CD4-positive, alpha-beta T cell treated with Interleukin-6 for 4 hours (primary cell): Measurements from ENCODE around the gene CRMP1.
"Not testable (repeated sequence)": the region's sequence is repeated elsewhere in the genome, so short reads cannot be mapped to it uniquely, and the experiment has no call there.

Experiments used
- DNase-seq: peaks from one replicate; pipeline ENCODE4 v3.0.0-alpha.2; 2020; ENCODE audit warnings: mixed read lengths

The CRMP1 gene

DNA sequence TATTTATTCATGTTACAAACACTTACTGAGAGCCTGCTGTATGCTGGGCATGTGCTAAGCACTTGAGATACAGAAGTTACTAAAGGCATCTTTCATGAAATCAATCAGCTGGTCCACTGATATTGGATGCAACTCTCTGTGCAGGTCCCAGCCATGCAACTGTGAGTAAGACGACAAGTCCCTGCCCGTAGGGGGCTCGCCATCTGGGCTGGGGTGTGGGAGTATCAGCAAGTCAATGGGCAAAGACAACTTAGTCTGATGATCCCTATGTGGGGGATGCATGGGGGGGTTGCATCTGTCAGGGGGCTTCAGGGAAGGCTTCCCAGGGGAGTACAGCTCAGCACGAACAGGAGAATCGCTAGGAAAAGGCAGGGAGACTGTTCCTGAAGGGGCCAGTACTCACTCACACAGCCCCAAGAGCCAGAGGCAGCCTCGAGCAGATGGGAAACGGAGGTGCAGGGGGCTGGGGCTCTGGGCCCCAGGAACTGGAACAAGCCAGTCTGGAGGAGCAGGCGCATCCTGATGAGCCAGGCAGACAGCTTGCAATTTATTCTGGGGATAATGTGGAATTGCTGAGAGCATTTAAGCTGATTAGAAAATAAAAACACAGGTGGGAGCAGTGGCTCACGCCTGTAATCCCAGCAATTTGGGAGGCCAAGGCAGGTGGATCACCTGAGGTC is 40.2 kb downstream of the CRMP1 start:
- DNase-seq: no peak

GRCh38 chr4:5851637-5852301 is 41.1 kb downstream of the CRMP1 start:
- no peak for DNase-seq

- no peak for DNase-seq
These were observed 47.6 kb downstream of the CRMP1 start for GRCh38 chr4:5845035-5845905.

GRCh38 chr4:5843573-5844530 is 49.0 kb downstream of the CRMP1 start:
- DNase-seq: no peak

DNA sequence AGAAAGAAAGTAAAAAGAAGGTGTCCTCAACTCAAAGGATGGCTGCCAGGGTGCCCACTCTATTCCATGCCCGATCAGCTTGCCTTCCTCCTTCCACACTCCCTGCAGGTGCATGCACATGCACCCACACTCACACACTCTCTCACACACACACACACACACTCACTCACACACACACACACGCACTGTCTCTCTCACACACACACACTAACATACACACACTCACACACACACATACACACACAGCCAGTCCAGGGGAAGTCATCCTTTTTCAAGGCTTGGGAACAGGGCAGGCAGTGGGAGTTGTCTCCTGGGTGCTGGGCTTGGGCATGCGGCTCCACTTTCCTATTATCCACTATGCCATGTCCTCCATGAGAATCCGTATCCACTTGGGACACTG is 50.4 kb downstream of the CRMP1 start:
- no peak for DNase-seq

DNA sequence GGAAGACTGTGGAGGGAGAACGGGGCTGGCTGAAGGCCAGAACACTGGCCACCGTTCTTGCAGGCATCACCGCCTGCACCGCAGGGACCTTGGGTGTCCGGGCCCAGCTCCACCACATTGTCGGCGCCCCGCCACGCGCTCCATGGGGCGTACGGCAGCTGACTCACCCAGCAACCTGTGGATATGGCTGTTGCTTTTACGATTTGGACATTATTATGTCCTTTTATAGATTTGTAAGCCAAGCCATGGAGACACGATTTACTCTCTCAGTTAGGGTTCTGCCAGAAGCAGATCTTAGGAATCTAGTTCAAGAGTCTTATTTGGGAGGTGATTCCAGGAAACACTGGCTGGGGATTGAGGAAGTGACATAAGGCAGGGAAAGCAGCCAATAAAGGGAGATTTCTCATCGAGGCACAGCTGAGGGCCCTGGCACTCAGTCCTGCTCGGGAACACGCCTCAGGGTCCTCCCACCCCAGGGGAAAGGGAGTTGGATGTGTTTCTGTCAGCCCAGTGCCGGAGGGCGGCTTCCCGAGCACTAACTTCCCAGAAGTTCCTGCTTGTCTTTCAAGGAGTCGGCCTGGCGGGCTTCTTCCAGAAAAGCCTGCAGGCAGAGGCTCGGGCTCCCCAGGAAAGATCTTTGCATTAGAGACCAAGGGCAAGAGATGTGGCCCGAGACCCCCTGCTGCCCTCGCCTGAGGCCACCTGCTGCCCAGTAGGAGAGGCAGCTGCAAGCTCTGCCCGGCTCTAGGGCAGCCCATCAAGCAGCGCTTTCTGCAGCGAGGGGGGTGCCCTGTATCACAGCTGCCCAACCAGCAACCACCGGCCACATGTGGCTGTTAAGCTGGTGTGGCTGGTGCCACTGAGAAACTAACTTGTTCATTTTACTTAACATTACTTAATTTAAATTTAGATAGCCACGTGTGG is 52.9 kb downstream of the CRMP1 start:
- DNase-seq: no peak

DNA sequence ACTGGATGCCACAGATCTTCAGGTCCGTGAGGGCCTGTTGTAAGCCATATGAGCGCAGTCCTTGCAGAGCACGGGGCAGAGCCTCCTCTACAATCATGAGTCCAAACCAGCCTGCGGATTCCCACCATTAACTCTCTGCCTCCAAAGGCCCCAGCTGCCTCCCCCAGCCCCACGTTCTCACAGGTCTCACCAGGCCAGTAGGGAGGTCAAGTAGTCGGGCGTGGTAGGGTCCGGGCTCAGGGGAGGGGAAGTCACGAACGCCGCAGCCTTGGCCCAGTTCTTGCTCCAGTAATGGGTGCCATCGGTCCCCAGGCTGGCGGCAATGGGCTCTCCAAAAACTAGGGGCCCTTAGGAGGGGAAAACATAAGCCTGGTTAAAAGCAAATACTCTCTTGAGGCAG is 53.6 kb downstream of the CRMP1 start:
- DNase-seq: no peak

GRCh38 chr4:5837483-5837882 is 55.4 kb downstream of the CRMP1 start:
- not testable (repeated sequence) for DNase-seq

- DNase-seq: no peak
These were observed 55.9 kb downstream of the CRMP1 start for GRCh38 chr4:5836943-5837342.

DNA sequence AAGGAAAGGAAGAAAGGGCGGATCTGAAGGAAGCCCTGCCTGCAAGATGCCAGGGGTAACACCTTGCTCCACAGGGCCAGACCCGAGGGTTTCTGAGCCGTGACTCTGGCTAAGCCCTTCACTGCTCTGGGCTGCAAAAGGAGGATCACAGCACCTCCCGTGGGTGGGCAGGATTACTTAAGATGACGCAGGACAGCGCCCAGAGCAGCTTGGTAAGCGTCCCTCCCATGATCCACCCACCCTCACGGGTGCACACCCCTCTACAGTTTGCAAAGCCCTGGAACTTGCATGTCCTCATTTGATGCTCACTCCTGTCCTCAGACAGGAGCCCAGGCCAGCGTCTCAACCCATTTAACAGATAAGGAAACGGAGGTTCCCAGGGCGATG is 64.9 kb downstream of the CRMP1 start:
- DNase-seq: no peak

- DNase-seq: no peak
These were observed 65.5 kb downstream of the CRMP1 start for GRCh38 chr4:5827108-5828004.

DNA sequence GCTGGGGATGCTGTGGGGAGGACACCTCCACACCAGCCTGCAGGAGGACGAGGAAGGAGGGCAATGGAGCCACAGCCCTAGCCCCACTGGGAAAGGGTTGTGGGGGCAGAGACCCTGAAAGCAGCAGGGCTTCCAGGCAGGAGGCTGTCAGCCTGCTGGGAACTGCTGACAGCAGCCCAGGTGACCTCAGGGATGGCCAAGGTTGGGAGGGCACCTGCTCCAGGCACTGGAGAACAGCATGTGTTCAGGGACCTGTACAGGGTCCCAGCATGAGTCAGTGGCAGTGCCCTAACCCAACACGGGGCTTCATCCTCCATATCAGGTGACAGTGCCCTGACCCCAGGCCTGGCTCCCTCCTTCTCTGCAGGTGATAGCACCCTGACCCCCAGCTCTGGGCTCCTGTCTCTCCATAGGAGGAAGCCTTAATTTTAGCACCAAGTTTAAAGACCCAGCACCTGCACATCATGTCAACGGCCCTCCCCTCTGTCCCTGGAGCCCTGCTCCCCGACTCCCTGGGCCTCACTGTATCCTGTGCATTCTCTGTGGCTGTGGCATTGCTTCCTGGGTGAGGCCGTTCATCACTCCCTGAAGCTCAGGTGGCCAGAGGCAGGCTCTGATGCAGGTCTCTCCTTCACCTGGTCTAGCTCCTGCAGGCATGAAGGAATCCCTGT is 66.3 kb downstream of the CRMP1 start:
- no peak for DNase-seq

GRCh38 chr4:5825321-5826041 is 67.4 kb downstream of the CRMP1 start:
- no peak for DNase-seq

- DNase-seq: no peak
These were observed 68.3 kb downstream of the CRMP1 start for GRCh38 chr4:5824635-5825034.

DNA sequence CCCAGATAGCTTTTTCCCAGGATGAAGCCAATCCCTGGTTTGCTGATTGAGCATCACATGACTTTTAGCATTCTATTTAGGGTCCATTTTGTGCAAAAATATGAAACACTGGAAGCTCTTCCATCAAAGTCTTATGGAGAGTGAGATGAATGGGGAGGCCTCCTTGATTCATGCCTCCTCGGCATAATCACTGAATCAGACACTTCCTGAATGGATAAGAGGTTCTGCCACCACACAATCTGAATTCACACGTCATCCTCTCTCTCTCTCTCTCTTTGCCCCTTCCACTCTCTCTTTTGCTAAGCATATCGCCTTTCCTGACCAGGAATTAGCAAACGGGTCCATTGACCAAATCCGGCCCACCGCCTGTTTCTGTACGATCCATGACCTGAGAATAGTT is 68.7 kb downstream of the CRMP1 start:
- DNase-seq: no peak

DNA sequence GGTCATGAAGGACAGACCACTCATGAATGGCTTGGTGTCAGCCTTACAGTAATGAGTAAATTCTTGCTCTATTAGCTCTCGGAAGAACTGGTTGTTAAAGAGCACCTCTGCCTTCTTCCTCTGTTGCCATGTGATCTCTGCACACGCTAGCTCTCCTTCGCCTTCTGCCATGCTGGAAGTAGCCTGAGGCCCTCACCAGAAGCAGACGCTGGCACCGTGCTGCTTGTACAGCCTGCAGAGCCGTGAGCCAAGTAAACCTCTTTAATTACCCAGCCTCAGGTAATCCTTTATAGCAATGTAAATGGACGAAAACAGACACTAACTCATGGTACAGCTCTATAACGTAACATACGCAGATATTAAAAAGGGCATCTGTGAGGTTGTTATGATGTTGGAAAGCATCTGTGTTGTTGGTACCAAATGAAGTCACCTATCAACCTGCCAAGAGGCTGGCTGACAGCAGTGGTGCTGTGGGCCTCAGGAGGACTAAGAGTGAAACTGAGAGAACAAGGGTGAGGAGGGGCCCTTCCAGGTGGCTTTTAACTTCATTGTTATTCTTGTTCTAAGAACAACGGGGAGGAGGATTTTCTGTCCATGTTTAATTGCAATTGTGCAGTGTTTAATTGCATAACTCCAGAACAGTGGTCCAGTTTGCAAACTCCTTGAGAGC is 69.2 kb downstream of the CRMP1 start:
- no peak for DNase-seq

- DNase-seq: no peak
These were observed 70.3 kb downstream of the CRMP1 start for GRCh38 chr4:5822619-5823018.

GRCh38 chr4:5821665-5822358 is 71.1 kb downstream of the CRMP1 start:
- DNase-seq: no peak
